ENCODE measurements around the gene CYB5R4.

CYB5R4 gene

DNA sequence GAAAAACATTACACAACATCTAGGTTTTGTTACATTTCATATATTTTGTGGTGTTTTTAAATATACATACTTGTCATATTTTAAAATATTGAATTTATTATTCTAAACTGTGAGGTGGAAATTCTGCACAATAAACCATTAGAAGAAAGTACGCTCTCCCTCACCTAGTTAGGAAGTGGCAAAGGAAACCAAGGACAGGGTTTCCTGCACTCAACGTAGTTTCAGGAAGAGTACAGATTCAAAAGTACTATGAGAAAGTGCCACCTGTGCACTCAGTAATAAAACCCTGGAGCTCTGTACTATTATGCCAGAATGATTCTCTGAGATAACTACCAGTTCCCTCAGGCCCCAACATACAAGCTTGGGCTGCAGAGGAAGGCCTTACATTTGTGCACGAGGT lies 119.5 kb downstream of the CYB5R4 start:
- DNase-seq (ENCODE audit: low read depth in 2 of 2), result no peak

DNA sequence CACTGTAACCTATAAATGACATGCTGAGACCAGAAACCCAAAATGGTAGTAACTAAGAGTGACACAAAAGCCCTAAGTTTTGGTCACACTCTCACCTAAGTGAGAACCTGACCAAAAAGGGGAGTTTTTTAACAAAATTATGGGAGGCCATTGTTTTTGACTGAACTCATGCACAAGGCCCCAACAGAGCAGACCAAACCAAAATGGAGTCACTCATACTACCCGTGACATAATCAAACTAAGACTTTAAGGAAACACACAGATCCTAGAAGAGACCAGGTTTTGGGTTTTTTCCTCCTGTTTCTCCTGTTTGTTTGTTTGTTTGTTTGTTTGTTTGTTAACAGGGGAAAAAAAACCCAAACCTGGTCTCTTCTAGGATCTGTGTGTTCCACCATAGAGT lies 124.9 kb downstream of the CYB5R4 start:
- DNase-seq (ENCODE audit: low read depth in 2 of 2), result no peak

DNA sequence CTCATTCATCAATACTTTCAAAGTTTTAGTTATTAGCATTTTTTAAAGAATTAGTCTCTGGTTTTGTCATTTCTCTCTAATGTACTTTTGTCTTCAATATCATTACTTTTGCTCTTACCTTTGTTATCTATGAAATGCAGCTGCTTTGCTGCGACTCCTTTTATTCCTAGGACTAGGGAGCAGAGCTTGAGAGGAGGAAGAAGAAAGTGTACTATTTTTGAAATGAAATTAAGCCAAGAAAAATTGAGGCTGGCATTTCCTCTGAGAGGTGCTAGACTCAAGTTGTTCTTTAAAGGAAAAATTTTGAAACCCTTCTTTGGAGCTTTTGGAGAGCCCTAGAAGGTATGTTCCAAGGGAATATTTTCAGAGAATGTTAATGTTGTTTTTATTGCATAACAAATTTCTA lies 125.8 kb downstream of the CYB5R4 start:
- DNase-seq (ENCODE audit: low read depth in 2 of 2), result no peak

DNA sequence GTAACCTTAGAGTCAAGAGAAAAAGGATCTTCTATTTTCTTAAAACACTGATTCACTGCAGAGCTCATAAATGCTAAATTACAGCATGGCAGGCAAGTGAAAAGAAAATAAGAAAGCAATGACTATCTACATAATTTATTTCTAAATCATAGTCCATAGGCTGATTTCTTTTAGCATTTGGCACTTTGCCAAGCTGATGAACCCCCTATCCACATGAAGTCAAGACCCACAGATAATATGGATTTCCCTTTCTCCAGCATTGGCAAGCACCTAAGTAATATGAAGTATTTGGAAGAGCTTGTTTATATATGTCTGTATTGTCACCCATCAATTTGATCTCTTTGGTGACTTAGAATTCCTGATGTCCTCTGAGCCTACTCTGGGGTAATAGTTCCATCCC lies 126.2 kb downstream of the CYB5R4 start:
- no peak for DNase-seq (ENCODE audit: low read depth in 2 of 2)

DNA sequence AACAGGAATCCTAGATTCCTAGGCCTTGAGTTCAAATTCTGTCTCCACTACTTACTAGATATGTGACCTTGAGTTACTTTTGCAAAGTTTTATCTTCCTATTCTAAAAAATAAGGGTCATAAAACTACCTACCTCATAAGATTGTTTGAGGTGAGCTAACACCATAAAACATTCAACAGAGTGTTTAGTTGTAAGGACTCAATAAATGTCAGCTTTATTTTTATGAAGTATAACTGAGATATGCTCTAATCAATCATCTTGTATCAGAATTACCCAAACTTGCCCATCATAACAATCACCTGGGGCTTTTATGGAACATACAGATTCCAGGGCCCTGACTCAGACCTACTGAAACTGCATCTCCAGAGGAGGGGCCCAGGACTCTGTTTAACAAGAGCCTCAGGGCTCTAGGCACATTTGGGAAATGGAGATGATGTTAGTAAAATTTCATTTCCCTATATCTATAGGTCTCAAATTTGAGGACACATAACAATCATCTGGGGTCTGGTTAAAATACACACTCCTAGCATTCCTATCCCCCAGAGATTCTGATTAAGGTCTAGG lies 138.6 kb downstream of the CYB5R4 start:
- no peak for DNase-seq (ENCODE audit: low read depth in 2 of 2)

DNA sequence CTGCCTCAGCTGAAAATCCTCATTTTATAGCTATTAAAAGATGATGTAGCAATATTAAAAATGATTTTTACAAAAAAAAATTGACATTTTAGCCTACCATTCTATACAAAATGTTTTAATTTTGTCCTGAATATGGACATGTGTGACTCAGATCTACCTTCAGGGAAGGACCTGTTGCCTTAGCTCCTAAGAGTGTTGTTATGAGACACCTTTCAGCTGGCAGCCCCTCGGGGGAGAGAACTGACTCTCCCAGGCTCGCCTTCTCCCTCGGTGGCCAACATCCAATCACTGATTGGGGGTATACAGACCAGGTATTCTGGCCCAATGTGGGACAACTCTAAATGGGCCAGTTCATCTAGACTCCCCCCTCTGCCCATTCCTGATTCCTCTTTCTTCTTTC lies 141.6 kb downstream of the CYB5R4 start:
- no peak for DNase-seq (ENCODE audit: low read depth in 2 of 2)

DNA sequence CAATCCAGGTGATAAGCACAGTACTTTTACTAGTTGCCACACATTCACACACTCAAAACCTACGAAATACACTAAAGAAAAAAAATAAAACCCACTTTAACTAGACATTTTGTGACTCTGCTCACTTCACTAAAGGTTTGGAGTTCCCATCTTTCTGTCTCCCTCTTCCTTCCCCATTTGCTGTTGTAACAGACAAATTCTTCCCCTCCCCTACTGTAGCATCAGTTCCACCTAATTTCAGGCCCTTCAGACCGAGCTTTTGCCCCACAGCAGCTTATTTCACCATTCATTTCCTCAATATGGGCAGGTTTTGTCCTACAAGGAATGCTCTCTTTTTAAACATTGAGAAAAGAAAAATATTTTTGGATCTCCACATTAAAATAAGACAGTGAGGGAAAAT lies 142.7 kb downstream of the CYB5R4 start:
- DNase-seq (ENCODE audit: low read depth in 2 of 2), result no peak

DNA sequence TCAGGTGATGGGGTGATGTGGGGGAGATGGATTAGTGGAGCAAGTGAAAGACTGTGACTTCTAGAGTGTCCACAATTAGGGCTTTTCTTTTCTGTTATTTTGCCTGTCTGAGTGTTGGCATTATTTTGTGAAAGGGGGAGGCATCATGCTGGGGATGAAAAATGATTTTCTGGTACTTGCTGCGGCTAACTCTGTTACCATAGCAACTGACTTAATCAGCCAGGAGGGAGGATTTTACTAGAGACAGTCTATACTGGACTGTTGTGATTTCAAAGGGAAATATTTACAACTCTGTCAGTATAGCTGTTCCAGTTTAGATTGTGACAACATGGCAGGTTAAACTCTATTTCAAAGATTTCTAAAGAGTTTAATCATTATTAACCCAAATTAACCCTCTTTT lies 143.6 kb downstream of the CYB5R4 start:
- DNase-seq (ENCODE audit: low read depth in 2 of 2), result no peak

DNA sequence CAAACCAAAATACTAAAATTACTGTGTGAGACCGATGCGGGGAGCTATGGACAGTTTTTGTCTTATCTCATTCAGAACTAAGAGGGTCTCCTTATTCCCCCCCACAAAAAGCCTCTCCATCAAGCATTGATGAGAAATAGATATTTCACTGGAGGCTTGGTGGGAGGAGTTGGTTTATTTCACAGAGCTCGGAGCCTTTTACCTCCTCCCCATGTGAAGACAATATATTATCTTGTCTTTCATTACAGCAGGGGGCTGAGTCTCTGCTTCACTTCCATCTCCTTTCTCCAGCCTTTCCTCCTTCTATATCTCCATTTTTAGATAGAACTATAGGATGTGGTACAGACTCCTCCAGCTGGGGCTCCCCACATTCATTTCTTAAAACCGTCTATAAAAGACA lies 144.2 kb downstream of the CYB5R4 start:
- no peak for DNase-seq (ENCODE audit: low read depth in 2 of 2)

DNA sequence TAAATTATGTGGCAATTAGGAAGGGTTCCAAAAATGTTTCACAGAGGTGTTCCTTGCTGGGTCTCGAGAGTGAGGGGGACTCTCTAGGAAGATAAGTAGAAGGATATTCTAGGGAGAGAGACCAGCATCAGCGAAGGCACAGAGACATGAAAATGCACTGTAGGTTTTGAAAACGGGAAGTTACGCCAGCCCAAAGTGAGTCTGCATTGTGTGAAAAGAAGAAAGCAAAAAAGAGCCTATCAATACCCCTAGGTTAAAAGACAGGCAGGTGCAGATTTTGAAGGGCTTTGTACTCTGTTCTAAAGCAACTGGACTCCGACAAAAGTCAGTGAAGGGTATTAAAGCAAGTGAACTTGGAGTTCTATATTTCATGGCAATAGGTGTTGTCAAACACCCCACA lies 148.4 kb downstream of the CYB5R4 start:
- DNase-seq (ENCODE audit: low read depth in 2 of 2), result no peak

DNA sequence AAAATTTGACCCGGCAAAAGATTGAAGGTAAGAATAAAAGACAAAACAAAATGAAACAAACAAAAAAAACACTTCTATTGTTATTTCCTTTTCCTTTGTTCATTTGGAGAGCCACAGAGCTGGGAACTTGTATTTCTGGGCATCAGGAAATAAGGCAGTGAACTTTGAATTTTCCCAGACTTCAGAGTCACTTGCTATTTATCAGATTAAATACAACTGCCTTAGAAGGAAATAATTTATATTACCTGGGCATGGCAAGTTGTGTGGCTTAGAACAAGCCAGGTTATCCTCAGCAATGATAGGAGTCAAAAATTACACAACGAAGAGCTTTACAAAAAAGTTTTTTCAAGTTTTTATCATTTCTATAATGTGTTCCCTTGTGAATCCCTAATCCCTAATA lies 153.9 kb downstream of the CYB5R4 start:
- no peak for DNase-seq (ENCODE audit: low read depth in 2 of 2)

DNA sequence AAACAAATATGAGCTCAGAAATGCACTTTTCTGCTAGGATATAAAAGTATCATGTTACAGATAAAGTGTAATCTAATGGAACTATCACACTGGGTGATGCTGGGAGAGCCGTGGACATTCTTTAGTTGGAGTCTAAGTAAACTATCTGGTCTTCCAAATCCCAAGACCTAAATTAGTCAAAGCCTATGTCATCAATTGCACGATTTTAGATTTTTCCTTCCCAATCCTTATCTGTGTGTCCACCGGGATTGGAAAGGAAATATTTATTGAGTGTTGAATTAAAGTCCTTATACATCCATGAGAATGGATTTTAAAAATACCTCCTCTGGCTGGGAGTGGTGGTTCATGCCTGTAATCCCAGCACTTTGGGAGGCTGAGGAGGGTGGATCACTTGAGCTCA lies 154.4 kb downstream of the CYB5R4 start:
- DNase-seq (ENCODE audit: low read depth in 2 of 2), result no peak

DNA sequence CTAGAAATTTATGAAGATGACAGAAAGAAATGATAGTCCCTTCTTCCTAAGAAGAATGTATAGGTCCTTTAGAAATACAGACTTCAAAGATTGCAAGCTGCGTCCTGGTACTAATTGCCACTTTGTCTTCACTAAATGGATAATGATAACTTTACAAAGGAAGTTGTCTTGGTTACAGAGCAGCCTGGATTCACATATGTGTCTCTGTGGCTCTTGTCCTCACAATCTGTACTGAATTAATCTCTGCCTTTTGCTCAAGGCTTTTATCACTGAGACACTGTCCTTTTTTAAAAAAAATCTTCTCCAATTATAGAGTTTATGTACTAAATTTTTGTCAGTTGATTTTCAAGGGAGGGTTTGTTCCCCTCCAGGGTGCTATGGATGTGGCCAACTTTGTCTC lies 156.5 kb downstream of the CYB5R4 start:
- DNase-seq (ENCODE audit: low read depth in 2 of 2), result no peak
